NCI-H510A (cell line): ENCODE data around the gene FPR1.
A peak's percentile ranks its signal among the peaks of the same experiment; 100 is the strongest.
"Not testable (repeated sequence)": the region's sequence is repeated elsewhere in the genome, so short reads cannot be mapped to it uniquely, and the experiment has no call there.

Experiments
- DNase-seq: peaks from one replicate; lab custom pipeline; 2025; lab: John Stamatoyannopoulos, UW

FPR1 gene

DNA sequence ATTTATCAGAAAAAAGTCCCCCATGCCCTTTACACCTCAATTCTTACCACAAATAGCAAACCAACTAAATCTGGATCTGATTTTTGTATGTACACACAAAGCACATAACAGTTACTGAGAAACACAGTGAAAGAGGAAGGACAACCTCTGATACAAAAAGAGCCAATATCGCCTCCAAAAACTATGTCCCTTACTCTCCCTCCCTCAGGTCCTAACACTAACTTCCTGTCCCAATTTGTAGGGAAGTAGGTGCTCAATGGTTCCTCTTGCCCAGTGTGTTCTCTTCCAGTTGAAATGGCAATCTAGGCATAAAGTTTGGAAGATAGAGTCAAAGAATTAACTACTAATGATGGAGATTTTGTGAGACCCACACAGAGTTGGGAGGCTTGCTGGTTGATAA, 27.5 kb upstream of the FPR1 start:
- no peak for DNase-seq

DNA sequence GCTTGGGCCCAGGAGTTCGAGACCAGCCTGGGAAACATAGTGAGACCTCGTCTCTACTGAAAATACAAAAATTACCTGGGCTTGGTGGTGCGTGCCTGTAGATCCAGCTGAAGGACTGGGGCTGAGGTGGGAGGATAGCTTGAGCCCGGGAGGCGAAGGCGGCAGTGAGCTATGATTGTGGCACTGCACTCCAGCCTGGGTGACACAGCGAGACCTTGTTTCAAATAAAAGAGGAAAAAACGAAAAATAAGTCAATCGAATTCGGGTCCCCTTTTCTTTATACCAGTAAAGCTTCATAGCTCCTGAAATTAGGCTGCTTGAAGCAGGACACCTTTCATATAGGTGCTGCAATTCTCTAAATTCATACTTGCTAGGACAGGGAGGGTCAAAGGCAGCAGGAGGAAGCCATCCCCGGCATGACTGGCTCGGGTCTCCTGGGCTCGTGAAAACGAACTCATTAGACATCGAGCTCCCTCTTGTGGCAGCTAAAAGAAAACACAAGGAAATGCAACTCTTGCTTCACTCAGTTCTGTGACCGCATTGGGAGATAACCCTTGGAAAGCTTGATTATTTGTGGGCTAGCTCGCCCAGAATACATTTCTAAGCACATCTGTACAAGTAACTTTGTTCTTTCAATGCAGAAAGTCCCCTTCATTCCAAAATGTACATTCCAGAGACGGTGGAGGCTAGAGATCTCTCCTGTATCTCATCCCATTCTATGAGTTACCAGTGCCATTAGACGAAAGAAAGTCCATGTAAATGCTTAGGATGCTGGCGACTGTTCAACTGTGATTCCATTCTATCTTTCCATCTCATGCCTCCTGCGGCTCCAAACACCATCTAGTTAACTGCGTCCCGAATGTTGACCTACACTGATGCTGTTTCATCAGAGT, 26.1 kb upstream of the FPR1 start:
- DNase-seq: peak; percentile 30

- DNase-seq: not testable (repeated sequence)
These were observed 24.9 kb upstream of the FPR1 start for GRCh38 chr19:51776561-51776960.

DNA sequence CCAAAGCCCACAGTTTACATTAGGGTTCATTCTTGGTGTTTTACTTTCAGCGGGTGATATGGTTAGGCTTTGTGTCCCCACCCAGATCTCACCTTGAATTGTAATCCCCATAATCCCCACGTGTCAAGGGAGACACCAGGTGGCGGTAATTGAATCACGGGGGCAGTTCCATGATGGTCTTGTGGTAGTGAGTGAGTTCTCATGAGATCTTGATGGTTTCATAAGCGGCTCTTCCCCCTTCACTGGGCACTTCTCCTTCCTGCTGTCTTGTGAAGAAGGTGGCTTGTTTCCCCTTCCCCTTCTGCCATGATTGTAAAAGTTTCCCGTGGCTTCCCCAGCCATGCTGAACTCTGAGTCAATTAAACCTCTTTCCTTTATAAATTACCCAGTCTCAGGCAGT, 21.3 kb upstream of the FPR1 start:
- no peak for DNase-seq

DNA sequence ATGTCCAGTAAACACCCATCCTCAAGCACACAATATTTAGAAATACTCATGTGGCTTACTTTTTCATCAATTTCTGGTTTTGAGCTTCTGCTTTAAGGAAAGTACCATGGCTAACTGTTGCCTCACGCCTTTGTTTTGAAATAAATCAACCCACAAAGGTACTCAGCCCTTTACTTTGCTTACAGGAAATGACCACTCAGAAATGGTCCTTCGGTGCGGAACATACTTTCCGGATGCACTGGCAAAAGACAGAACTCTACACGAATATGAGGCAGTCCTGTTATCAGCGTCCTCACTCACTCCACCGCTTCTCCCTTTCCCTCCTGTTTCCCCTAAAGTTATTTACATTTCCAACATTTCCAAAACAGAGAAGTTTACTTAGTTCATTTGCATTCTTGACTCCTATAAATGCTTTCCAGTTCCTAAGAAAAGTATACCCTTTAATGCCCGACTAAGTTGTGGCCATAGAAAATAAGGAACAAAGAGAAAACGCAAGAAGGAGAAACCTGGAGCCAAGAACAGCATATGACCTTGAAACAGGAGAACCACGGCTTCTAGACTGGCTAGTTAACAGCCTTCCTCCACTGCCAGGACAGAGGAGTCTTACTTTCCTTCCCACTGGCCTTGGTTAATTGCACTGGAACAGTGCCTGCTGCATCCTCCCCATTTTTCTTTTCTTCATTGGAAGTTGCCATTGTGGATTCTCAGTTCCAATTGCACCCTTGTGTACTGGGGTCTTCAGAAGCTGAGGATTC, 19.9 kb upstream of the FPR1 start:
- no peak for DNase-seq

DNA sequence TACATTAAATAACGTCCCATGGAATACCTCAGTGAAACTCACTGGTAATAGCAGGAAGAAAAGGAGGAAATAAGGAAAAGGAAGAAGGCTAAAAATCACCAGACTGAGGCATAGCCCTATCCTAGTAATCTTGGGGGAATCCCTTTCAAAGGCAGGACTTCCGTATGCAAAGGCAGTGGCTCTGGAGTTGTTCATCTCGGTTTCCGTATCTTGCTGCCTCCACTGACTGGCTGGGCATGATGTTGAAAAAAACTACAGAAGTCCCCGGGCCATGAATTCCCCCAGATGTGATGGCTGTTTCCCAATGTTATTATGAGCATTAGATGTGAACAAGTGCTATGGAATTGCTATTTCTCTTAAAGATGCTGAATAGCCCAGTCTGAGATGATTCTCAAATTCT, 14.8 kb upstream of the FPR1 start:
- DNase-seq: no peak

DNA sequence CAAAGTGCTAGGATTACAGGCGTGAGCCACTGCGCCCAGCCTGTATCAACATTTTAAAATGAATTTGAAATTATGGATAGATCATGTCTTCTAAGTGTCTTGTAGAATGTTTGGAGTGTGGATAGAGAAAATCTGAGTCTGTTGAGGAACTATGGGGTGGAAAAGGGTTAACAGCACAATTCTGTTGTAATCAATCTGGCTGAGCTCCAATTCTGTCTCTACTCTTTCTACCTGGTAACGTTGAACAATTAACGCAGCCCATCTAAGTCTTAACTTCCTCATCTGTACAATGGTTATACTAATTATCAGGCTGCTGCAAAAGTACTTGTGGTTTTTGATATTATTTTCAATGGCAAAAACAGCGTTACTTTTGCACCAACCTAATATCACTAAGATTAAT, 13.4 kb upstream of the FPR1 start:
- DNase-seq: no peak

- DNase-seq: no peak
These were observed 10.0 kb upstream of the FPR1 start for GRCh38 chr19:51761696-51762095.

GRCh38 chr19:51760697-51761356, 9.1 kb upstream of the FPR1 start, which contains the start of gene FPR2:
Gene FPR2 (plus strand): TSS chr19:51761180. CDS start chr19:51768659, 7,479 bp downstream.
- no peak for DNase-seq

GRCh38 chr19:51755571-51755970, 3.9 kb upstream of the FPR1 start:
- no peak for DNase-seq

- DNase-seq: no peak
These were observed 3.1 kb upstream of the FPR1 start for GRCh38 chr19:51754770-51755169.

- DNase-seq: no peak
These were observed 2.4 kb upstream of the FPR1 start for GRCh38 chr19:51754109-51754508.

- no peak for DNase-seq
These were observed 1.1 kb downstream of the FPR1 start for GRCh38 chr19:51750400-51751094.

DNA sequence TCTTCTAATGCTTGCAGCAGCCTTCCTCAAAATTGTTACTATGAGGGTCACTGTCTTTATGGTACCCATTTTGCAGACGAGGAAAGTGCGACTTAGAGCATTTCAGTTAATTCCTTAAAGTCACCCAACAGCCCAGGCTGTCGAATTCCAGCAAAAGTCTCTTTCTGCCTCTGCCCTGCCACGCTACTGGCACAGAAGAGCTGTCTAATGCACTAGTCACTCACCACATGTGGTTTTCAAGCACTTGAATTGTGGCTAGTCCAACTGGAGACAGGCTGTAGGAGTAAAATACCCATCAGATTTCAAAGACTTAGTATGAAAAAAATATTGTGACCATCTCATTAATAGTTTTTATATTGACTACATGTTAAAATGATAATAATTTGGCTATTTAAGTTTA, 1.7 kb downstream of the FPR1 start:
- DNase-seq: no peak

- DNase-seq: no peak
These were observed 4.9 kb downstream of the FPR1 start for GRCh38 chr19:51746731-51747130.

- no peak for DNase-seq
These were observed 8.3 kb downstream of the FPR1 start for GRCh38 chr19:51743405-51743804.

DNA sequence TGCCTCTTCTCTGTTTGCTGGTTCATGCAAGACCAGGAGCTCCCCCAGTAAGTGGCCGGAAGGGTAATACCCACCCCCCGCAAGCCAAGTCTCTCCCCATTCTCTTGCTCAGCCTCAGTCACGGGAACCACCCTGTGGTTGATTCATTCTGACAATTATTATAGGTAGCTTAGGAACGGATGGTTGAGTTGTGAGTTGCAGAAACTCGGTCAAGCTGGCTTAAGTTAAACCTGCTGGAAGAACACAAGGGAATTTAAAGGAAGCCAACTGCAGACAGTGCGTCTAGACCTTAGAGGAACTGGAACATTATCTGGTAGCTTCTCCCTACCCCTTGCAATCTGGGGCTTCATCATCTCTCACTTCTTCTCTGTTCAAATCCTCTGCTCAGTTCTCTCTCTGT, 8.9 kb downstream of the FPR1 start:
- DNase-seq: no peak

- DNase-seq: no peak
These were observed 11.3 kb downstream of the FPR1 start for GRCh38 chr19:51740356-51740755.

DNA sequence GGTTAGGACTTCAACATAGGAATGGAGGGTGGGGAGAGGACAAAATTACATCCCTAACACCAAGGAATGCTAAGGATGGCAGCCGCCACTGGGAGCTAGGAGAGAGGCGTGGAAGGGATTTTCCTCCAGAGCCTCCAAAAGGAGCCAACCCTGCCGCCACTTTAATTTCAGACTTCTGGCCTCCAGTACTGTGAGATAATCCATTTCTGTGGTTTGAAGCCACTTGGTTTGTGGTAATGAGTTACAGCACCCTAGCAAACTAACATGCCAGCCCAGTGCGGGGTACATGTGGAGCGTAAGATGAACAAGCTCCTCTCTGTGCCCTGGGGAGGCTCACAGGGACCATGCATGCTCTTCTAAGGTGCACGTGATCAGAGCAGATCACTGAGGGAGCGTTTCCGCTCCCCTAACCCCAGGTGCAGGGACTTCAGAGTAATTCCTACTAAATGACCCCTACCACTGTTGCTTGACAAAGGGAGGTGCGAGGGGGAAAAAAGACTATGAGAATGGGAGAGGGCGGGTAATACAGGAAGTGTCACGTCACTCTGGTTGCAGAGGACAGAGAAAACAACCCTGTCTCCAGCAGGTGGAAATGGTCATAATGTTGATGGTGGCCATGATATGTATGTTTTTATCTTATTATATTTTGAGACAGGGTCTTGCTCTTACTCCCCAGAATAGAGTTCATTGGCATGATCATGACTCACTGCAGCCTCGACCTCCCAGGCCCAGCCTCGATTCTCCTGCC, 12.0 kb downstream of the FPR1 start:
- DNase-seq: no peak

- not testable (repeated sequence) for DNase-seq
These were observed 13.2 kb downstream of the FPR1 start for GRCh38 chr19:51738523-51738922.

DNA sequence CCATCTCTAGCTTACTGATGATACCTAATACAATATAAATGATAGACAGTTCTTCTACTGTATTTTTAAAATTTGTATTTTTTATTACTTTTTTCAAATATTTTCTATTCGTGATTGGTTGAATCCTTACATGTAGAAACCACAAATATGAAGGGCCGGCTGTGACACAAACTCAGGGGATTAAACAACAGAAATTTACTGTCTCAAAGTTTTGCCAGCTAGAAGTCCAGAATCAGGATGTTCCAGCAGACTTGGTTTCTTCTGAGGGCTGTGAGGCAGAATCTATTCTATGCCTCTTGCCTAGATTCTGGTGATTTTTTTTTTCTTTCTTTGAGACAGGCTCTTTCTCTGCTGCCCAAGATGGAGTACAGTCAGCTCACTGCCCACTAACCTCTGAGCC, 13.8 kb downstream of the FPR1 start:
- DNase-seq: no peak
